Mesothelial cell of epicardium (in vitro differentiated cells): ENCODE results near the gene CMSS1. TPM values are rescaled to one million over a fixed set of nuclear protein-coding genes. Genes with fewer than 3 reads are reported as not detected.

Experiments
- DNase-seq, 2 experiments: peaks; one replicate each; pipeline ENCODE4 v3.0.0; 2021; ENCODE audit warnings: low spot score in 2 of 2; ENCODE audit not compliant: unreplicated experiment in 2 of 2
- H3K27ac Mint-ChIP-seq: 2 replicates; pipeline ENCODE4 v1.8.0; 2021; ENCODE audit warnings: mixed read lengths
- H3K27me3 Mint-ChIP-seq: 2 replicates; pipeline ENCODE4 v1.8.0; 2021; ENCODE audit warnings: low read depth, mixed read lengths
- H3K36me3 Mint-ChIP-seq: 2 replicates; pipeline ENCODE4 v1.8.0; 2021; ENCODE audit warnings: mixed read lengths
- H3K4me1 Mint-ChIP-seq: 2 replicates; pipeline ENCODE4 v1.8.0; 2021; ENCODE audit warnings: mixed read lengths
- H3K4me3 Mint-ChIP-seq: 2 replicates; pipeline ENCODE4 v1.8.0; 2021; ENCODE audit warnings: mild to moderate bottlenecking, moderate library complexity, mixed read lengths
- H3K9me3 Mint-ChIP-seq: 2 replicates; pipeline ENCODE4 v1.8.0; 2021; ENCODE audit warnings: mixed read lengths
- total RNA-seq: library from RNA; stranded (reverse); gene quantifications from 3 replicates; pipeline ENCODE4 v1.2.1, GENCODE V29; 2021
- TF ChIP-seq, protein P1 (sequence below): fragments of 200-600 bp; sonication (generic); IDR thresholded peaks from one replicate; pipeline ENCODE4 v1.5.0; 2021; ENCODE audit warnings: antibody characterized with exemption; ENCODE audit not compliant: unreplicated experiment

CMSS1 gene
- total RNA-seq, 1 donor from 2014 or later: 30.0 TPM

DNA sequence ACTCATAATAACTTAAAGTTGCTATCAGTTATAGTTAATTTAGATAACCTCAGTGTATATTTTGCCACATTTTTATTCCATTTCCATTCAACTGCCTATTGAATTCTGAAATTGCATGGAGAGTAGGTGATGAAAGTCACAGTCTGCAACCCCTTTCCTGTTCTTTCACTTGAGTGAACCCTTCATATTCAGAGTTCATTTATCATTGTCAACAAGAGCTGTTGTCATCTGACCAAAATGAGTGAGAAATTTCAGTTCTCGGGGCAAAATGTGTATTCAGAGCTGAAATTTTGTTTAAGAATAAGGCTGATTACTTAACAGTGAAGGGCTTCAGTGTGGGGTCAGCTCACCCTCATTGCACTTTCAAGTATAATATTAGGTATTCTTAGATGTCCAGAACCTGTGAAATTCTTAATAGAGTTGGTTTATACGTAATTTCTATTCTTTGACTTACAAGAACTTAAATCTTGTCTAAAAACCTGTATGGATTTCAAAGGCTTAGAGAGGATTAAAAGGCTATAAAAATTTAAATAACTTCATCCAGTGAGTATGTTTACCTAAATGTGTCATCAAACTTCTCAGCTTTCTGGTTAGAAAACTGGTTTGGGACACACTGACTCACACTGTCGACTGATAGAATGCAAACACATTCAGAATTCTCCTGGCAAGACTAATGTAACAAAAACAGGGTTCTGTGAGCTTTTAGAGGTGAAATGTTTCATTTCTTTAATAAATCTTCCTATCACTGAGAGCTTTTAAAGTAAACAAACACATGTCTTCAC, 92.2 kb downstream of the CMSS1 start:
- TF ChIP-seq, protein P1, sequence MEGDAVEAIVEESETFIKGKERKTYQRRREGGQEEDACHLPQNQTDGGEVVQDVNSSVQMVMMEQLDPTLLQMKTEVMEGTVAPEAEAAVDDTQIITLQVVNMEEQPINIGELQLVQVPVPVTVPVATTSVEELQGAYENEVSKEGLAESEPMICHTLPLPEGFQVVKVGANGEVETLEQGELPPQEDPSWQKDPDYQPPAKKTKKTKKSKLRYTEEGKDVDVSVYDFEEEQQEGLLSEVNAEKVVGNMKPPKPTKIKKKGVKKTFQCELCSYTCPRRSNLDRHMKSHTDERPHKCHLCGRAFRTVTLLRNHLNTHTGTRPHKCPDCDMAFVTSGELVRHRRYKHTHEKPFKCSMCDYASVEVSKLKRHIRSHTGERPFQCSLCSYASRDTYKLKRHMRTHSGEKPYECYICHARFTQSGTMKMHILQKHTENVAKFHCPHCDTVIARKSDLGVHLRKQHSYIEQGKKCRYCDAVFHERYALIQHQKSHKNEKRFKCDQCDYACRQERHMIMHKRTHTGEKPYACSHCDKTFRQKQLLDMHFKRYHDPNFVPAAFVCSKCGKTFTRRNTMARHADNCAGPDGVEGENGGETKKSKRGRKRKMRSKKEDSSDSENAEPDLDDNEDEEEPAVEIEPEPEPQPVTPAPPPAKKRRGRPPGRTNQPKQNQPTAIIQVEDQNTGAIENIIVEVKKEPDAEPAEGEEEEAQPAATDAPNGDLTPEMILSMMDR: no peak
- no peak for DNase-seq
- no peaks in the 10 kb centered on the region for H3K27me3 Mint-ChIP-seq
- no peak overlapping the region for H3K27ac Mint-ChIP-seq
- H3K36me3 Mint-ChIP-seq: peaks cover 4% of the 10 kb centered on the region
- H3K9me3 Mint-ChIP-seq: peaks cover 9% of the 10 kb centered on the region
- H3K4me1 Mint-ChIP-seq: peaks cover 16% of the 10 kb centered on the region
- no peak overlapping the region for H3K4me3 Mint-ChIP-seq

DNA sequence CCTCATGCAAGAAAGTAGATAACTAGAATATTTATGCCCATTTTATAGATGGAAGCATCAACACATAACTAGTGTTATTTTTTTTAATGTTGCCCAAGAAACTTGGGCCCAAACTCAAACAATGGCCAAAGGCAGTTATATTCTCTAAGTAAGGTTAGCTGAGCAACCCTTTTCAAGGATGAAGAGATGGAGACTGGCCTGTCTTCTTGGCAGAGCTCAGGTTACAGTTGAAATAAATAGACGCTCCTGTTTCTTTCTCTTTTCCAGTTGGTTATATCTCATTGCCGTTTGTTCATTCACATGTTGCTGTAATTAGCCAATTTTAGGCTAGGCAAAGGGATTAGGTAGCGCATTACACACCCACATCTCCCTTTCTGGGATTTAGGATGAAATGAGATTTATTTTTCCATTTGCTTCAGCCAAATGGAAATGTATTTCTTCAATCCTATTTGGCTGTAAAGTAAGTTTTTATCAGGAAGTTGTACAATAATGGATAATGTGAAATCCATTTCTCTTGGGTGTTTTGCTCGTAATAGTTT, 93.2 kb downstream of the CMSS1 start:
- TF ChIP-seq, protein P1: no peak
- peaks cover 16% of the 10 kb centered on the region for H3K4me1 Mint-ChIP-seq
- H3K36me3 Mint-ChIP-seq: peaks cover 4% of the 10 kb centered on the region
- H3K27ac Mint-ChIP-seq: peak overlapping the region; percentile 28
- peaks cover 6% of the 10 kb centered on the region for H3K9me3 Mint-ChIP-seq
- no peak for DNase-seq
- no peak overlapping the region for H3K4me3 Mint-ChIP-seq
- no peaks in the 10 kb centered on the region for H3K27me3 Mint-ChIP-seq

DNA sequence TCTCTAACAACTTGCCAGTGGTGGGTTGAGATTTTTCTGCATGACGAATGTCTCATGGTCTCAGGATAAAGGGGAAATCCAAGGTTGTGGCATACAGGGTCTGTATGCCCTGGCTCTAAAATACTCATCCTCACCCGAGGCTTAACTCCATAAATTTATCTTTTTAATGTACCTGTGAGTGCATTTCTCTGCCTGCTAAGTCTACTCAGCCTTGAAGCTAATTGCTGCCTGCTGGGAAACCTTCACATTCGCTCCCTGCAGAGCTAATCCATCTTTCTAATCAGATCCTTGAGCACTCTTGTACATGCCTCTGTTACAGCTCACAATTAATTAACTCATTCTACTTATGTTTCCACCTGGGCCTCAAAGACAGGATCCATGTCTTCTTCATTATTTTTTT, 93.8 kb downstream of the CMSS1 start:
- no peak for DNase-seq
- H3K4me3 Mint-ChIP-seq: no peak overlapping the region

DNA sequence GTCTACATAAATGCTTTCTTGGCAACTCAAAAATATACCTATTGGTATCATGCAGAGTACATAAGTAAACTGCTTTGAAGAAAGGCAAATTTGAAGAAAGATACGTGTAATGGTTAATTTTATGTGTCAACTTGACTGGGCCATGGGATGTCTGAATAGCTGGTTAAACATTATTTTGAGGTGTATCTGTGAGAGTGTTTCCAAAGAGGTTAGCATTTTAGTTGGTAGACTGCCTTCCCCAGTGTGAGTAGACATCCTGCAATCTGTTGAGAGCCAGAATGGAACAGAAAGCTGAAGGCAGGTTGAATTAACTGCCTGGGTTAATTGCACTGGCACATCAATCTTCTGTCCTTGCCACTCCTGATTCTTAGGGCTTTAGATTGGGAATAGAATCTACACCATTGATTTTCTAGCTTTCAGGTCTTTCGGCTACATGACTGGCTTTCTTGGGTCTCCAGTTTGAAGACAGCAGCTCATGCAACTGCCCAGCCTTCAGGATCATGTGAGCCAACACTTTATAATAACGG, 98.3 kb downstream of the CMSS1 start:
- DNase-seq: no peak
- Mint-ChIP-seq H3K27me3 (no peaks in the 10 kb centered on the region), H3K36me3 (peaks cover 4% of the 10 kb centered on the region), H3K9me3 (peaks cover 6% of the 10 kb centered on the region), H3K27ac (no peak overlapping the region), H3K4me3 (no peak overlapping the region), H3K4me1 (peaks cover 18% of the 10 kb centered on the region)
- TF ChIP-seq, protein P1: no peak

More for the DNA sequence above, 93.8 kb downstream of the CMSS1 start:
- H3K27ac Mint-ChIP-seq: peak overlapping the region; percentile 39
- TF ChIP-seq, protein P1: no peak
- H3K36me3 Mint-ChIP-seq: peaks cover 4% of the 10 kb centered on the region
- no peaks in the 10 kb centered on the region for H3K27me3 Mint-ChIP-seq
- peaks cover 6% of the 10 kb centered on the region for H3K9me3 Mint-ChIP-seq
- H3K4me1 Mint-ChIP-seq: peaks cover 16% of the 10 kb centered on the region

DNA sequence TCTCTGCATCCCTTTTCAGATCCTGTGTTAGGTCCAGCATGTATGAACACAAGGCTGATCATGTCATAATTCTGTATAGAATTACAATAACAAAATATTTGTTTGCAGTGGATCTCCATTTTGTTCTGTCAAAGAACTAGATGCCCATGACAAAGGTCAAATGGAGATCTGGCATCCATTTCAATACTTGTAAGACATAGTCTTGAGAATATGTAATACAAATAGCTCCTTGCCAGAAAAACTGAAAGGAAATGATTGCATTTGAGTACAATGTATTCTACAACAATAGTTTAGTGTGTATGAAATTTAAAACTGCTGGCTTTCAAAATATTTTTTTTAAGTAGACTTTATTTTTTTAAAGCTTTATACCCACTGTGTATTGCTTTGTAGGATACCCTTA, 101.1 kb downstream of the CMSS1 start:
- TF ChIP-seq, protein P1: no peak
- H3K4me1 Mint-ChIP-seq: peaks cover 9% of the 10 kb centered on the region
- no peak overlapping the region for H3K27ac Mint-ChIP-seq
- H3K4me3 Mint-ChIP-seq: no peak overlapping the region
- H3K9me3 Mint-ChIP-seq: no peaks in the 10 kb centered on the region
- DNase-seq: no peak
- H3K27me3 Mint-ChIP-seq: no peaks in the 10 kb centered on the region
- no peaks in the 10 kb centered on the region for H3K36me3 Mint-ChIP-seq
